DMS114 treated with DMSO at 0.1 percent for 48 hours (cell line): ENCODE results near the gene MLYCD.

Source experiments
- DNase-seq: peaks from one replicate; lab custom pipeline; 2025; ENCODE audit not compliant: unreplicated experiment; lab: John Stamatoyannopoulos, UW

The MLYCD gene

DNA sequence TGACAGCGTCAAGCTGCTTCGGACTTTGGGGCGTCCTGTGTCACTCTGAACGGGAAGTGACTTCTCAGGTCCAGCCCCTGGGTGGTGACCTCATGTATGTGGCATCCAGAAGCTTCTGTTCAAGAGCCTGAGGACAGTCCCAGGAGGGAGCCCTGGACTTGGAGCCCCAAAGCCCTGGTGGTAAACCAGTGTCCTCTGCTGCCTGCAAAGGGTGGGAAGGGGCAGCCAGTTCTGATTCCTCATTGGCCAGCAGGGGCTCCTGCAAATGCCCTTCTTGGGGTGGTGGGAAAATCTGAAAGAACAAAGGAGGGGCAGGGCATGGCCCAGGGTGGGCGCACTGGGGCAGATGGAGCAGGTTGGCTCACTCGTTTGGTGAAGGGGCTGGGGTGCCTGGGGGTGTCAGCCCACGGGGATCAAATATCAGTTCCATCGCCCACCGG, 55.7 kb downstream of the MLYCD start:
- no peak for DNase-seq

DNA sequence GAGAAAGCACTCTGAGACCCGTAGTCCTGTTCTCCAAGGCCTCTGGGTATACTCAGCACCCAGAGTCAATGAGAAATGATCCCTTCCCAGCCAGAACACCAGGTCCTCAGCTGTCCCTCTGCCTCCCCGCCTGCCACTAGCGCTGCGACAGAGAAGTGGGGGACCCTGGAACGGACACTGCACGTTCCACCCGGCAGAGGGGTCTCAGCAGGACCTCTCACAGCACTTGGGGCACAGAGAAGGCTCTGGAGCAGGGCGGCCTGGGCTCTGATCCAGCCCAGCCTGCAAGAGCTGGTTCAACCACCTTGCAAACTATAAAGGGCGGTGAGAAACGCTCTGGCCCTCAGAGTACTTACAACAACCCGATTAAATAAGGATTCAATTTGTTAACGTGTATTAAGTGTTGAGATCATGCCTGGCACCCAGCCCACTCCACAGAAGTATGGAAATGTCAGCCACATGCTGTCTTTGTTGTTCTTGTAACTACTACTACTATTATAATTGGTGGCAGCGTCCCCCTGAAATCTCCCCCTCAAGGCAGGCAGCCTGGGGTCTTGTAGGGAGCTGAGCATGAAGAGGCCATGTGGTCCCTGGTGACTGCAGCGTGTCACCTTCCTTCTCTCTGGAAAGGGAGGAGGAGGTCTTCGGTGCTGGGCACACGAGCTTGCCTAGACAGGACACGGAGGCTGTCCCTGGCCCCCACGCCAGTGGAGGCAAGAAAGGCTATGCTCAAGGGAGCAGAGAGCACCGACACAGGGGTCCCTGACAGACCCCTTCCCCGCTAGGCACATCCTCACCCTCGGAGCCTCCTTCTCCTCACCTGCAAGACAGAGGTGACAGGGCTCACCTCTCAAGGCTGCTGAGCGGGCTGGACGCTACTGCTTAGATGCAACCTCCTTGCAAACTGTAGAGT, 56.6 kb downstream of the MLYCD start:
- DNase-seq = no peak

GRCh38 chr16:83956336-83957289, 57.7 kb downstream of the MLYCD start:
- peak; percentile 70 for DNase-seq

GRCh38 chr16:83957296-83957855, 58.5 kb downstream of the MLYCD start:
- no peak for DNase-seq

DNA sequence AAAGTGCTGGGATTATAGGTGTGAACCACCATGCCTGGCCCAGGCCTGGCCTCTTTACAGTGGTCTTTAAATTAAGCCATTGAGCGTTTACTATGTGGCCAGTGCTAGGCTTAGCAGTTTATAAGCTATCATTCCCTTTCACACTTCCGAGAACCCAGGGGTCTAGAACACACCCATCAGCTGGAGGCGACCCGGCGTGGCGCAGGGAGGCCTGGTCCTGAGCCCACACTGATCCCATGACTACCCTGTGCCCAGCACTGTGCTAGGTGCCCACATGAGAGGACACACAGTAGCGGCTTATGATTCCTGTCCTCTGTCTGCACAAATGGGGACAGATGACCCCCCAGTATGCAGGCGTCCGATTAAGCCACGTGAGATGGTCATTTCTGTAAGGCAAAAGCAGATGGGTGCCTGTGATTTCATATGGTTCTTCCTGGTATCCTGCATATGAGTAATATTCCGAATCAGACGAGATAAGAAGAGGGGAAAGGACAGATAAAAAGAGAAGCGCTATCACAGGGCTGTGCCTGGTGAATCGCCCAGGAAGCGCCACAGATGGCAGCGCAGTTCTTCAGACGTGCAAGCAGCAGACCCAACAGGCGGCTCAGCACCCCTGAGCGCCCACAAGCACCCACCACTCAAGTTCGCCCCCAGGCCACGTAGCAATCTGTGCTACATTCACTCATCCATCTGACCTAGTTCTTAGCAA, 59.4 kb downstream of the MLYCD start:
- no peak for DNase-seq

- no peak for DNase-seq
Observed at GRCh38 chr16:83958846-83959565, 60.1 kb downstream of the MLYCD start.

GRCh38 chr16:83959656-83960434, 60.9 kb downstream of the MLYCD start:
- DNase-seq = no peak

GRCh38 chr16:83960521-83961249, 61.8 kb downstream of the MLYCD start:
- DNase-seq = no peak

DNA sequence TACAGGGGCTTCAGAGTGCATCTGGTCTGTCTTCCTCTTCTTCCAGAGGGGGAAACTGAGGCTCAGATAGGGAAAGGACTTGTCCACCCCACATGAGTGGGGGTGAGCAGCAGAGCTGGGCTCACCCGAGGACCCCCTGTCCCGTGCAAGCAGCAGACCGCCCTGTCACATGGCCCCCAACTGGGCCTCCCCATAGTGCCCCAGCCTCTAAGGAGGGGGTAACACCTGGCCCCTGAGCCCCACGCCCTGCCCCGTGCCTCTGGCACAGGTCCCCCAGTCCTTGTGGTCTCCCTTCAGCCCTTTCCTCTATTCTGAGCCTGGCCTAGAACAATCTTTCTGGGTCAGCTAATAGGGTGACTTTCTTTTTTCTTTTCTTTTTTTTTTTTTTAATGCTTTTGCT, 62.7 kb downstream of the MLYCD start:
- DNase-seq = no peak

GRCh38 chr16:83963277-83964119, 64.6 kb downstream of the MLYCD start:
- DNase-seq = no peak

- no peak for DNase-seq
Observed at GRCh38 chr16:83964684-83965443, 65.9 kb downstream of the MLYCD start.

DNA sequence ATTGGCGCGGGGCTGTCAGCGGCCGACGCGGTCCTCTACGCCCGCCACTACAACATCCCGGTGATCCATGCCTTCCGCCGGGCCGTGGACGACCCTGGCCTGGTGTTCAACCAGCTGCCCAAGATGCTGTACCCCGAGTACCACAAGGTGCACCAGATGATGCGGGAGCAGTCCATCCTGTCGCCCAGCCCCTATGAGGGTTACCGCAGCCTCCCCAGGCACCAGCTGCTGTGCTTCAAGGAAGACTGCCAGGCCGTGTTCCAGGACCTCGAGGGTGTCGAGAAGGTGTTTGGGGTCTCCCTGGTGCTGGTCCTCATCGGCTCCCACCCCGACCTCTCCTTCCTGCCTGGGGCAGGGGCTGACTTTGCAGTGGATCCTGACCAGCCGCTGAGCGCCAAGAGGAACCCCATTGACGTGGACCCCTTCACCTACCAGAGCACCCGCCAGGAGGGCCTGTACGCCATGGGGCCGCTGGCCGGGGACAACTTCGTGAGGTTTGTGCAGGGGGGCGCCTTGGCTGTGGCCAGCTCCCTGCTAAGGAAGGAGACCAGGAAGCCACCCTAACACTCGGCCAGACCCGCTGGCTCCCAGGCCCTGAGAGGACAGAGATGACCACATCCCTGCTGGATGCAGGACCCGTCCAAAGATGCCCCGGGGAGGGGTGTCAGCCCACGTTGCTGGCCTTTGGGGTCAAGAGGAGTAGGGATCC, 66.7 kb downstream of the MLYCD start:
- no peak for DNase-seq

DNA sequence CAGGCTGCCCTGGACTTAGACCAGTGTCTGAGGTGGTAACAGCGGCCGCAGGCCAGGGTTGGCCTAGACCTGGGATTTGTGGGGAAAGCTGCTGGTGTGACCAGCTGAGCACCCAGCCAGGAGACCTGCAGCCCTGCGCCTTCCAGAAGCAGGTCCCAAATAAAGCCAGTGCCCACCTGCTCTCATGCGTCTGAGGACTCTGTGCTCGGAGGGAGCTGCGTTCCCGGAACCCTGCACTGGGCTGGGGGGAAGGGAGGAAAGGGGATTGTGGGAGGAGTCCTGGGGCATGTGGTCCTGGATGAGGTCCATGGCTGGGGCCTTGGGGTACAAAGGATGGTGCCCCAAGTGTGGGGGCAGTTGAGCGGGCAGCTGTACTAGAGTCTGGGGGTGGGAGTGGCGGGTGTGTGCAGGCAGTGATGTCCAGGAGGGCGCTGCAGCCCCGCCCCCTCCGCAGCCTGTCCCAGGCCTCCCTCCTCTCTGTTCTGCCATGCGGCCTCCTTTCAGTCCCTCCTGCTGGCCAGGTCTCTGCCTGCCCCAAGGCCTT, 67.3 kb downstream of the MLYCD start:
- no peak for DNase-seq

DNA sequence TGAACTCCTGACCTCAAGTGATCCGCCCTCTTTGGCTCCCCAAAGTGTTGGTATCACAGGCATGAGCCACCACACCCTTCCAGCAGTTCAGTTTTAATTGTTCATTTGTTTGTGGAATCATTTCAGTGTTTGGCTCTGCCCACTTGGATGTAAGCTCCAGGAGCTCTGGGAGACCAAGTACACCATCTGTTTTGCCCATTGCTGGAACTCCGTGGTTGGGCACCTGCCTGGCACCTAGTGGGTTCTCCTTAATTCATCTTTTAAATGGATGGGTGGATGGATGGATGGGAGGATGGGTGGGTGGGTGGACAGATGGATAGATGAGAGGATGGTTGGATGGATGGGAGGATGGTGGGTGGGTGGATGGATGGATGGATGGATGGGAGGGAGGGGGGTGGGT, 68.2 kb downstream of the MLYCD start:
- no peak for DNase-seq

GRCh38 chr16:83967838-83968305, 69.0 kb downstream of the MLYCD start, which contains the start of gene NECAB2:
NECAB2 (plus strand) TSS chr16:83968244; CDS start chr16:83968649, 405 bp downstream.
- DNase-seq = no peak

GRCh38 chr16:83968306-83968851, 69.5 kb downstream of the MLYCD start:
- DNase-seq = no peak
